CD4-positive, alpha-beta T cell treated with Interleukin-4 for 4 hours (primary cell): Measurements from ENCODE around the gene TEX54.
A peak's percentile ranks its signal among the peaks of the same experiment; 100 is the strongest.
"Not testable (repeated sequence)": the region's sequence is repeated elsewhere in the genome, so short reads cannot be mapped to it uniquely, and the experiment has no call there.

Experiments
- DNase-seq: peaks from one replicate; pipeline ENCODE4 v3.0.0-alpha.2; 2020

The TEX54 gene

GRCh38 chr11:62830904-62831519 lies 1.6 kb downstream of the TEX54 start:
- DNase-seq = no peak

GRCh38 chr11:62828130-62828529 lies 4.5 kb downstream of the TEX54 start:
- not testable (repeated sequence) for DNase-seq

- no peak for DNase-seq
Measured at GRCh38 chr11:62823677-62824076, 9.0 kb downstream of the TEX54 start.

GRCh38 chr11:62817129-62817528 lies 15.5 kb downstream of the TEX54 start:
- DNase-seq = no peak

- no peak for DNase-seq
Measured at GRCh38 chr11:62816557-62816956, 16.1 kb downstream of the TEX54 start.

GRCh38 chr11:62811659-62812058 lies 21.0 kb downstream of the TEX54 start:
- no peak for DNase-seq

GRCh38 chr11:62810748-62811147 lies 21.9 kb downstream of the TEX54 start:
- no peak for DNase-seq

GRCh38 chr11:62806611-62807121 lies 26.0 kb downstream of the TEX54 start:
- DNase-seq = no peak

- DNase-seq = peak; percentile 26
Measured at GRCh38 chr11:62805961-62806441, 26.6 kb downstream of the TEX54 start.

GRCh38 chr11:62805076-62805892 lies 27.4 kb downstream of the TEX54 start, which contains the start of gene NXF1:
TSS of gene NXF1 (minus strand) at chr11:62805440. CDS start at chr11:62805356, 84 bp downstream.
- DNase-seq = peak; percentile 93

- no peak for DNase-seq
Measured at GRCh38 chr11:62804310-62805075, 28.1 kb downstream of the TEX54 start.

- DNase-seq = no peak
Measured at GRCh38 chr11:62801071-62801470, 31.6 kb downstream of the TEX54 start.

- no peak for DNase-seq
Measured at GRCh38 chr11:62799486-62799885, 33.2 kb downstream of the TEX54 start.

GRCh38 chr11:62796281-62796680 lies 36.4 kb downstream of the TEX54 start:
- DNase-seq = no peak

- no peak for DNase-seq
Measured at GRCh38 chr11:62794201-62794775, 38.4 kb downstream of the TEX54 start.

- no peak for DNase-seq
Measured at GRCh38 chr11:62792202-62792575, 40.5 kb downstream of the TEX54 start.

- DNase-seq = peak; percentile 86
Measured at GRCh38 chr11:62791501-62792201, 41.0 kb downstream of the TEX54 start, which contains the start of gene TMEM223. TSS of gene TMEM223 (minus strand) at chr11:62792006. CDS start at chr11:62791994, 12 bp downstream.

- DNase-seq = no peak
Measured at GRCh38 chr11:62789576-62789975, 43.1 kb downstream of the TEX54 start.

- no peak for DNase-seq
Measured at GRCh38 chr11:62788991-62789390, 43.6 kb downstream of the TEX54 start.

- DNase-seq = peak; percentile 98
Measured at GRCh38 chr11:62787005-62787759, 45.5 kb downstream of the TEX54 start, which contains the start of gene TMEM179B. TSS of gene TMEM179B (plus strand) at chr11:62787402. CDS start at chr11:62787432, 30 bp downstream.
